ENCODE measurements around the gene RALA.
A peak's percentile ranks its signal among the peaks of the same experiment; 100 is the strongest.

RALA gene

DNA sequence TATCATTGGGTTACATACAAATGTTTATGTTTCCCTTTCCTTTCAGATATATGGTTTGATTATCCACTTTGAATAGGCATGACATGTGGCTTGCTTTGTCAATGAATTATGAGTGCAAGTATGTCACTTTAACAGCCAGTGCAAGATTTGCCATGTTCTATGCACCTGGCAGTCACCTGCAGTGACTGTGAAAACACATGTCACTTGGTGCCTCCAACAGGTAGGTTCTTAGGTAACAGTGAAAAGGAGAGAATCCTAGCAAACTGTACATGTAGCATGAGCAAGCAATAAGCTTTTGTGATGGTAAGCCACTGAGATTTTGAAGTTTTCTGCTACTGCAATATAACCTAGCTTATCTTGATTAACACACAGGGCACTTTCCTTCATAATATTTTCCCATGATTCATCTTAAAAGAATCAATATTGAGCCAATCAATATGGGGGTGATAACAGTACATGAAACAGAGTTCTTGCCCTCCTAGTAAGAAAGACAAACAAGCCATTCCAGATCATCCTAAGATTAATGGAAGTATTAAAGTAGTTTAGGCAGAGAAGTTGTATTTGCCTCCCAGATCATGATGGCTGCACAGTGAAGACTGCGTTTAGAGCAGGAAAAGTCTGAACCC, 7.9 kb upstream of the RALA start:
- no peak for DNase-seq (ENCODE audit: low read depth)

DNA sequence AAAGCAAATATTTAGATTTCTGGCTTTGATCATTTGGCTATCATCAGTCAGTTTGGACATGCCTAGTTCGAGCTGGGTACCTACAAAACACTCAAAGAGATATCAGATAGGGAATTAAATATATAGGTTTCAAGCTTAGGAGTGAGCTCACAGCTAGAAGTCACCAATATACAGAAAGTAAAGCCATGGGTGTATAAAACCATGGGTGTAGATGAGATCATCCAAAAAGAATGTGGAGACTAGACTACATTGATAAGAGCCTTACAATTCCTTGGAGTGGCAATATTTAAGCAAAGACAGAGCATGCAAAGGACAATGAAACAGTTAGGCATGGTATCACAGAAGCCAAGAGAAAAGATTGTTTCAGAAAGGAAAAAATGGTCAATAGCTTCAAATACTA, 7.2 kb upstream of the RALA start:
- no peak overlapping the region for H3K4me3 ChIP-seq (ENCODE audit: low read depth, low read length)
- TF ChIP-seq, protein P1, sequence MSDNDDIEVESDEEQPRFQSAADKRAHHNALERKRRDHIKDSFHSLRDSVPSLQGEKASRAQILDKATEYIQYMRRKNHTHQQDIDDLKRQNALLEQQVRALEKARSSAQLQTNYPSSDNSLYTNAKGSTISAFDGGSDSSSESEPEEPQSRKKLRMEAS (IDR thresholded peaks at IDR 0.05; ENCODE audit: low read depth, low read length) = no peak
- TF ChIP-seq MYC (IDR thresholded peaks at IDR 0.05; ENCODE audit: low read depth, low read length) (no peak), POLR2A (IDR thresholded peaks at IDR 0.05; ENCODE audit: extremely low read depth, insufficient read length) (no peak)
- TF ChIP-seq, protein P2, sequence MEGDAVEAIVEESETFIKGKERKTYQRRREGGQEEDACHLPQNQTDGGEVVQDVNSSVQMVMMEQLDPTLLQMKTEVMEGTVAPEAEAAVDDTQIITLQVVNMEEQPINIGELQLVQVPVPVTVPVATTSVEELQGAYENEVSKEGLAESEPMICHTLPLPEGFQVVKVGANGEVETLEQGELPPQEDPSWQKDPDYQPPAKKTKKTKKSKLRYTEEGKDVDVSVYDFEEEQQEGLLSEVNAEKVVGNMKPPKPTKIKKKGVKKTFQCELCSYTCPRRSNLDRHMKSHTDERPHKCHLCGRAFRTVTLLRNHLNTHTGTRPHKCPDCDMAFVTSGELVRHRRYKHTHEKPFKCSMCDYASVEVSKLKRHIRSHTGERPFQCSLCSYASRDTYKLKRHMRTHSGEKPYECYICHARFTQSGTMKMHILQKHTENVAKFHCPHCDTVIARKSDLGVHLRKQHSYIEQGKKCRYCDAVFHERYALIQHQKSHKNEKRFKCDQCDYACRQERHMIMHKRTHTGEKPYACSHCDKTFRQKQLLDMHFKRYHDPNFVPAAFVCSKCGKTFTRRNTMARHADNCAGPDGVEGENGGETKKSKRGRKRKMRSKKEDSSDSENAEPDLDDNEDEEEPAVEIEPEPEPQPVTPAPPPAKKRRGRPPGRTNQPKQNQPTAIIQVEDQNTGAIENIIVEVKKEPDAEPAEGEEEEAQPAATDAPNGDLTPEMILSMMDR (IDR thresholded peaks at IDR 0.05; ENCODE audit: low read depth, low read length) = no peak
- DNase-seq (ENCODE audit: low read depth) = no peak

More for the DNA sequence above, 7.9 kb upstream of the RALA start:
- H3K4me3 ChIP-seq (ENCODE audit: low read depth, low read length) = no peak overlapping the region
- TF ChIP-seq POLR2A (IDR thresholded peaks at IDR 0.05; ENCODE audit: extremely low read depth, insufficient read length) (no peak), MYC (IDR thresholded peaks at IDR 0.05; ENCODE audit: low read depth, low read length) (no peak)
- TF ChIP-seq, protein P1 (IDR thresholded peaks at IDR 0.05; ENCODE audit: low read depth, low read length) = no peak
- TF ChIP-seq, protein P2 (IDR thresholded peaks at IDR 0.05; ENCODE audit: low read depth, low read length) = no peak

DNA sequence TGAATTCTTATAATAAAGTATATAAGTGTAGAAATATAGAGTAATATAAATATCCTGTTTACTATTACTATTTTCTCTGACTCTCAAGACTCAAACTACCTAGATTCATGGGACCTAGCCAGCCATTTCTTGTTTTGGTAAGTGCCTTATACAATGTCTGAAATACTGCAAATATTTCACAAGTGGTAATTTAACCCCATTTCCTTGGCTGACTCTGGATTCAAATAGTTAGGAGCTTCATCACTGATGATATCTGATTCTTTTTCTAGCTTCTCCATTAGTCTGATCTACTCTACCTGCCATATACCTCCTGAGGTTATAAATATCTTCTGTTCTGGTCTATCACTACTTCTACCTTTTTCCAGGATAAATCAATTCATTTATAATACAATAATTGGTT, 6.4 kb upstream of the RALA start:
- no peak overlapping the region for H3K4me3 ChIP-seq (ENCODE audit: low read depth, low read length)
- TF ChIP-seq, protein P2 (IDR thresholded peaks at IDR 0.05; ENCODE audit: low read depth, low read length) = no peak
- TF ChIP-seq MYC (IDR thresholded peaks at IDR 0.05; ENCODE audit: low read depth, low read length) (no peak), POLR2A (IDR thresholded peaks at IDR 0.05; ENCODE audit: extremely low read depth, insufficient read length) (no peak)
- TF ChIP-seq, protein P1 (IDR thresholded peaks at IDR 0.05; ENCODE audit: low read depth, low read length) = no peak
- no peak for DNase-seq (ENCODE audit: low read depth)

DNA sequence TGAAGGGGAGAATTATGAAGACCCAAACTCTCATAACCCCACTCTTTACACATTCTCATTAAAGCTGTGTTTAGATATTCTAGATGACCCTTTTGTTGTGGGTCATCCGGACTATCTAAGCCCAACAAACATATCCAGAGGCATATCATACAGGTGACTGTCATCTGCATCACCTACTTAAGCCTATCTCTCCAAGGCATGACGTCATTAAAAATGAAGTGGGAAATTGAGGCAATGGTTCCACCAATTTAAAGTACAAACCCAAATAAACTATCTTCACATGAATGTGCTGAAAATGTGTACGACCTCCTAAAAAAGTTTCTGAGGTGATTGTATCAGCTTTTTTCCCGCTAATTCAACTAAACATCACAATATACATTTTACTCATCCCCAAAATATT, 4.5 kb upstream of the RALA start:
- DNase-seq (ENCODE audit: low read depth) = no peak
- no peak overlapping the region for H3K4me3 ChIP-seq (ENCODE audit: low read depth, low read length)
- TF ChIP-seq MYC (IDR thresholded peaks at IDR 0.05; ENCODE audit: low read depth, low read length) (no peak), POLR2A (IDR thresholded peaks at IDR 0.05; ENCODE audit: extremely low read depth, insufficient read length) (no peak)
- TF ChIP-seq, protein P2 (IDR thresholded peaks at IDR 0.05; ENCODE audit: low read depth, low read length) = no peak
- TF ChIP-seq, protein P1 (IDR thresholded peaks at IDR 0.05; ENCODE audit: low read depth, low read length) = no peak

DNA sequence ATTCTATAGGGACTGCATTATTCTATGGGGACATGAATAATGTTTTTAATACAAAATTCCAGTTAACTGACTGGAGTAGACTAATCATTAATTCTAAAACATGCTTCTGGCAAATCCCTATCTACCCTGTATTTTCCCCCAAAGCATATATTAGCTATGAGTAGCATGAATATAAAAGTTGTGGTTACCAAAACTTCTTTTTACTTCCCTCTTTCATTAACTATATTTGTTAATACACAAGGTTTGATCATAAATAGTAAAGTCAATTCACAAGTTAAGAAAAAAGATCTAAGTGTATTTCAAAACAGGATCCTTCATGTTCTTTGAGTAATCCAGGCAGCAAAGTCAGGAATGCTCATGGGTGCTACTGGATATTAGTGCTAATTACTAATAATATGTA, 2.9 kb upstream of the RALA start:
- TF ChIP-seq, protein P2 (IDR thresholded peaks at IDR 0.05; ENCODE audit: low read depth, low read length) = no peak
- TF ChIP-seq POLR2A (IDR thresholded peaks at IDR 0.05; ENCODE audit: extremely low read depth, insufficient read length) = no peak
- DNase-seq (ENCODE audit: low read depth) = no peak
- no peak overlapping the region for H3K4me3 ChIP-seq (ENCODE audit: low read depth, low read length)

DNA sequence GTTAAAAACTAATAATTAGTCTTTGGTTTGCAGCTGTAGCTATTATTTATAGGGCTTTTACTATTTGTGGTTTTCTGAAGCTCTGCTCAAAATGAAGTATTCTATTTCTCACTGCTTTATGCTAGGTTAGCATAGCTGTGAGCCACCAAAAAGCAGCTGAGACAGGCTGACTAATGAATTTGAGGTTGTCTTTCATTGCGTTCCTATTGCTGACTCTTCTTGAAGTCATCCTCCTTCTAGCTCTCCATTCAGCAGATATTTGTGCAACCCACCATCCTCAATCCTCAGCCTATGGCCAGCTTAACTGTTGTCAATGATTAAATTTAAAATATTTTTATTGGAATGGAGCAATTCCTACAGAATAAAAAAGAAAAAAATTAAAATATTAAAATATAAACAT, 2.1 kb upstream of the RALA start:
- DNase-seq (ENCODE audit: low read depth) = peak; percentile 48
- H3K4me3 ChIP-seq (ENCODE audit: low read depth, low read length) = no peak overlapping the region

More for the DNA sequence above, 2.1 kb upstream of the RALA start:
- no peak for TF ChIP-seq POLR2A (IDR thresholded peaks at IDR 0.05; ENCODE audit: extremely low read depth, insufficient read length)
- TF ChIP-seq, protein P2 (IDR thresholded peaks at IDR 0.05; ENCODE audit: low read depth, low read length) = no peak
- TF ChIP-seq, protein P1 (IDR thresholded peaks at IDR 0.05; ENCODE audit: low read depth, low read length) = no peak
- TF ChIP-seq MYC (IDR thresholded peaks at IDR 0.05; ENCODE audit: low read depth, low read length) = no peak

All from NB4 (cell line).